ENCODE results near the gene MYOM3. TPM values are rescaled to one million over a fixed set of nuclear protein-coding genes. Genes with fewer than 3 reads are reported as not detected.

Gene MYOM3
- total and polyA plus RNA-seq, 7 donors, result under 0.01 to 3.7 (median 3.0) TPM; not detected in 2

GRCh38 chr1:24109686-24110475, 2.1 kb downstream of the MYOM3 start:
- no peak overlapping the region for H3K4me3 ChIP-seq
- no peak for TF ChIP-seq POLR2A (IDR thresholded peaks at IDR 0.05)
- no peak for TF ChIP-seq EP300 (IDR thresholded peaks at IDR 0.05)
- no peak for TF ChIP-seq CTCF (IDR thresholded peaks at IDR 0.05)
- TF ChIP-seq POLR2AphosphoS5 (IDR thresholded peaks at IDR 0.05), result no peak
- no peaks in the 10 kb centered on the region for H3K27me3 ChIP-seq
- intact Hi-C loops (cut with DNase I), result loop anchor here (10.0 kb wide), 1 partner anchor 335 kb away; the partner anchor contains the start of gene PITHD1
- DNase-seq, result no peak
- H3K4me1 ChIP-seq, result peaks cover 0 to 12% (median 8%) of the 10 kb centered on the region in 4 donors
- no peaks in the 10 kb centered on the region for H3K36me3 ChIP-seq
- H3K9me3 ChIP-seq, result no peaks in the 10 kb centered on the region
- WGBS, 2 donors, result 86 to 90% methylated on average over 15 of the region's 15 CpGs
- H3K27ac ChIP-seq, result no peak overlapping the region

DNA sequence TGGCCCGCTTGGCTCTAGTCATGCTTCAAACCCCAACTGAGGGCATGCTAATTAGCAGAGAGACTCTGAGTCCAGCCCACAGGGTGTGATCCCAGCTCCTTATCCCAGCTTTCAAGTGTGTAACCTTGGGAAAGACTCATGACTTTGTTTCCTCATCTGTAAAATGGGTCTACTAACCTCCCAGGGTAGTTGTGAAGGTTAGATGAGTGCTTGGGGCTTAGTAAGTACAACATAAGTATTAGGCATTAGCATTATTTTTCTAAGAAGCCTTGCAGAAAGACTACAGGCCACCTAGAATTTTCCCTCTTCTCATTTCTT, 2.8 kb downstream of the MYOM3 start:
- H3K27ac ChIP-seq, result peak overlapping the region in 1 of 4 donors; percentile 17
- peaks cover 0 to 12% (median 8%) of the 10 kb centered on the region in 4 donors for H3K4me1 ChIP-seq
- DNase-seq, result no peak
- no peaks in the 10 kb centered on the region for H3K27me3 ChIP-seq
- no peak overlapping the region for H3K4me3 ChIP-seq
- intact Hi-C loops (cut with DNase I), result no loop called here
- TF ChIP-seq POLR2A (IDR thresholded peaks at IDR 0.05) (no peak), POLR2AphosphoS5 (IDR thresholded peaks at IDR 0.05) (no peak), CTCF (IDR thresholded peaks at IDR 0.05) (no peak), EP300 (IDR thresholded peaks at IDR 0.05) (no peak)
- no peaks in the 10 kb centered on the region for H3K36me3 ChIP-seq
- WGBS, 2 donors, result 14 to 67% methylated on average over 1 of the region's 1 CpG
- no peaks in the 10 kb centered on the region for H3K9me3 ChIP-seq

- no peak for DNase-seq
- TF ChIP-seq POLR2A (IDR thresholded peaks at IDR 0.05) (no peak), CTCF (IDR thresholded peaks at IDR 0.05) (no peak), POLR2AphosphoS5 (IDR thresholded peaks at IDR 0.05) (no peak)
- intact Hi-C loops (cut with DNase I), result no loop called here
- H3K27me3 ChIP-seq, result no peaks in the 10 kb centered on the region
- H3K27ac ChIP-seq, result peak overlapping the region in 1 of 4 donors; percentile 17
- no peaks in the 10 kb centered on the region for H3K9me3 ChIP-seq
- H3K36me3 ChIP-seq, result no peaks in the 10 kb centered on the region
- no peak overlapping the region for H3K4me3 ChIP-seq
- WGBS, 2 donors, result 14 to 63% methylated on average over 22 of the region's 22 CpGs
- peaks cover 0 to 12% (median 9%) of the 10 kb centered on the region in 4 donors for H3K4me1 ChIP-seq
Observed at GRCh38 chr1:24108334-24109165, 3.4 kb downstream of the MYOM3 start.

- intact Hi-C loops (cut with DNase I), result no loop called here
- H3K4me3 ChIP-seq, result no peak overlapping the region
- TF ChIP-seq POLR2AphosphoS5 (IDR thresholded peaks at IDR 0.05) (no peak), POLR2A (IDR thresholded peaks at IDR 0.05) (no peak), CTCF (IDR thresholded peaks at IDR 0.05) (no peak), EP300 (IDR thresholded peaks at IDR 0.05) (no peak)
- no peak overlapping the region for H3K27ac ChIP-seq
- DNase-seq, result no peak
- no peaks in the 10 kb centered on the region for H3K27me3 ChIP-seq
- no peaks in the 10 kb centered on the region for H3K9me3 ChIP-seq
- H3K4me1 ChIP-seq, result peaks cover 0 to 19% (median 15%) of the 10 kb centered on the region in 4 donors
- 44 to 76% methylated on average over 18 of the region's 18 CpGs for WGBS, 2 donors
- H3K36me3 ChIP-seq, result no peaks in the 10 kb centered on the region
Observed at GRCh38 chr1:24107462-24108138, 4.3 kb downstream of the MYOM3 start.
